Measurements from ENCODE around the gene SFT2D3.

Gene SFT2D3

DNA sequence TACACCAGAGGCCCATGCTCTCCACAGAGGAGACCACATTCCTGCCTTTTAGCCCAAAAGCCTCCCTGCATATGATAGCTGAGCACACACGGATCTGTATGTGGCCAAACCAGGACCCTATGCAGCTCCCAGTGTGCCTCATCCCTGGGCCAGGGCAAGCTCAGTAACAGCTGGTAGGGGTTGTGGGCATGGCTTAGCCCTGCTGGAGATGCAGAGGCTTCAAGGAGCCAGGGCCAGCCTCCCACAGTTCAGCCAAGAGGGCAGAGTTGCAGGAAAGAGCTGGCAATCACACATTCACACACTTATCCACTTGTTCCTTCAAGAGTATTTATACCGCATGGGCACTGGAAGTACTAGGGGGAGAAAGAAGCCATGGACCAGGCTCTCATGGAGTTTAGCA lies 24.4 kb upstream of the SFT2D3 start:
- DNase-seq (ENCODE audit: low read depth), result no peak
- H3K4me3 ChIP-seq (ENCODE audit: low read depth, low read length), result no peak overlapping the region
- TF ChIP-seq, protein P1, sequence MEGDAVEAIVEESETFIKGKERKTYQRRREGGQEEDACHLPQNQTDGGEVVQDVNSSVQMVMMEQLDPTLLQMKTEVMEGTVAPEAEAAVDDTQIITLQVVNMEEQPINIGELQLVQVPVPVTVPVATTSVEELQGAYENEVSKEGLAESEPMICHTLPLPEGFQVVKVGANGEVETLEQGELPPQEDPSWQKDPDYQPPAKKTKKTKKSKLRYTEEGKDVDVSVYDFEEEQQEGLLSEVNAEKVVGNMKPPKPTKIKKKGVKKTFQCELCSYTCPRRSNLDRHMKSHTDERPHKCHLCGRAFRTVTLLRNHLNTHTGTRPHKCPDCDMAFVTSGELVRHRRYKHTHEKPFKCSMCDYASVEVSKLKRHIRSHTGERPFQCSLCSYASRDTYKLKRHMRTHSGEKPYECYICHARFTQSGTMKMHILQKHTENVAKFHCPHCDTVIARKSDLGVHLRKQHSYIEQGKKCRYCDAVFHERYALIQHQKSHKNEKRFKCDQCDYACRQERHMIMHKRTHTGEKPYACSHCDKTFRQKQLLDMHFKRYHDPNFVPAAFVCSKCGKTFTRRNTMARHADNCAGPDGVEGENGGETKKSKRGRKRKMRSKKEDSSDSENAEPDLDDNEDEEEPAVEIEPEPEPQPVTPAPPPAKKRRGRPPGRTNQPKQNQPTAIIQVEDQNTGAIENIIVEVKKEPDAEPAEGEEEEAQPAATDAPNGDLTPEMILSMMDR (conservative IDR thresholded peaks at IDR 0.05; ENCODE audit: low read depth, low read length), result no peak

DNA sequence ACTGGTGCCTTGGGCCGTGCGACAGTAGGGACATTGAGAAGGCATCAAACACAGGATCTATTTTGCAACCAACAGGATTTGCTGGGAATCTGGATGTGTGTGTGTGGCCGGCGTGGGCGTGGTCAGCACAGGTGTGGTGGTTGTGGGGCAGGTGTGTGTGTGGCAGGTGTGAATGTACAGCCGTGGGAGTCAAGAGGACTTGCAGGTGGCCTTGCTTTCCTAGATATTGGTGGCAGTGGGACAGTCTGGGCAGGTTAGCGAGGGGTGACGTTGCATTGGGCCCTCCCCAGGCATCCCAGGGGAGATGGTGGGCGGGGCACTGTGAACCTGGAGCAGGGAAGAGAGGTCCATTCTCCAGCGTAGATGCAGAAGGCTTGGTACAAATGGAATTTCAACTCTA lies 22.8 kb upstream of the SFT2D3 start:
- H3K4me3 ChIP-seq (ENCODE audit: low read depth, low read length), result no peak overlapping the region
- TF ChIP-seq, protein P1 (conservative IDR thresholded peaks at IDR 0.05; ENCODE audit: low read depth, low read length), result no peak
- DNase-seq (ENCODE audit: low read depth), result no peak

DNA sequence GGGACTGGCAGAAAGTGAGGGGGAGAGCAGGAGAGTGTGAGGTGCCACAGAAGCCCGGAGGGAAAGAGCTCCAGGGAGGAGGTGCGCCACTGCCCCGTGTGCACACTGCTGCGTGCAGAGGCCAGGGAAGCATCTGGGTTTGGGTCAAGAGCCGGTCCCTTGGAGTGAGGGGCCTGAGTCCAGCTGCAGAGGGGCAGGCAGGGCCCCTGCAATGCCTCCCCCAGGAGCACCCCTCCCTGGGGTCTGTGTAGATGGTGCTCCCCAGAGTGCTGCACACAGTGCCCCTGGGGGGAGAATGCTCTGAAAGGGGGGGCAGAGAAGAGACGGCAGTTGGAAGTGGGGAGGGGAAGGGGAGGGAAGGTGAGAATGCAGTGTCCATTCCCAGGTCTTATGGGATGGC lies 22.3 kb upstream of the SFT2D3 start:
- H3K4me3 ChIP-seq (ENCODE audit: low read depth, low read length), result no peak overlapping the region
- no peak for DNase-seq (ENCODE audit: low read depth)
- TF ChIP-seq, protein P1 (conservative IDR thresholded peaks at IDR 0.05; ENCODE audit: low read depth, low read length), result no peak

DNA sequence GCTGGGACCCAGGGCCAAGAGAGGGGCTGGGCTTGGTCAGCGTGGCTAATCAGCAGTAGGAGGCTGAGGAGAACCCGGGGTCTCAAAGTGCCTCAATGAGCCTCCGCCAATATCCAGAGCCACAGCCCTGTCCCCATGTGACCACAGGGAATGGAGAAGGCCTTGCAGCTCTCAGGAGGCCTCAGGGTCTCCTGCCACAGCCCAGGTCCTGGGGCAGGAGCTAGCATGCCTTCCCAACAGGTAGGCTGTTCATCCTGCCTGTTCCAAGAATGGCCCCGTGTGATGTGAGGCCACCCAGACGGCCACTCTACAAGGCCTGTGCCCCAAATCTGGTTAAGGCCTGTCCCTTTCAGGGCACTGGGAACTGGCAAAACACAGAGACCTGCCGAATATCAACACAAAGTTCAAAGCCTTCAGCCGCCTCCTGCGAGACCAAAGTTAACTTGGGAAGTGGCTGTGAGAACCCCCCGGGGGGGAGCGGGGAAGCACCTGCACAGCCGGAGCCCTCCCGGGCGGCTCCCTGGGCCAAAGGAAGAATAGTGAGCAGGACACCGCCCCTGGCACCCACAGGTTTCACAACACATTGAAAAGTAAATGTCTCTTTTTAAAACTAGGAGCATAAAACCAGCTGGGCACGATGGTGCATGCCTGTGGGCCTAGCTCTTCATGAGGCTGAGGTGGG lies 21.5 kb upstream of the SFT2D3 start:
- TF ChIP-seq, protein P1 (conservative IDR thresholded peaks at IDR 0.05; ENCODE audit: low read depth, low read length), result no peak
- no peak overlapping the region for H3K4me3 ChIP-seq (ENCODE audit: low read depth, low read length)
- DNase-seq (ENCODE audit: low read depth), result no peak

DNA sequence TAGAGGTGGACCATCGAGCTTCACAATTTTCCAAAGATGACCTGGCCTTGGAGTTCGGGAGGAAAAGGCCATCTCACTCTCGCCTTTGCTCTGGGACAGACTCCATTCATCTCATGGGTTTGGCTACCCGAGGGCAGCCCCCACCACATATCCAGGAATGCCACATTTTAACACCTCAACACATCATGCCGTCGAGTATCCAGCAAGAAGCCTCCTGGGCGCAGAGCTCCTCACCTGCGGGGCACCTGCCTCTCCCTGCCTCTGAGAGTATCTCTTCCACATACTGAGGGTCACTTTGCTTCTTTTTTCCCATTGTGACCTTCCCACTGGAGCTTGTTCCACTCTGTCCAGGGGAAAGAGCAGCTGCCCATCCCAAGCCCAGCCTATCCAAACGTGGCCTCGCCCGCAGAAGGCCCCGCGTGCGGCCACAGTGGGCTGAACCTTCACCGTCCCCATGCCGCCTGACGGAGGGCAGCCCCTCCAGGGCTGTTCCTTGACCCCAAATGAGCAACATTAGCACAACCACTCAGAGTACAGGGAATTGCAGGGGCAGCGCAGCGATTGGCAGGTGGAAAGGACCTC lies 20.5 kb upstream of the SFT2D3 start:
- H3K4me3 ChIP-seq (ENCODE audit: low read depth, low read length), result no peak overlapping the region
- DNase-seq (ENCODE audit: low read depth), result no peak
- TF ChIP-seq, protein P1 (conservative IDR thresholded peaks at IDR 0.05; ENCODE audit: low read depth, low read length), result no peak

DNA sequence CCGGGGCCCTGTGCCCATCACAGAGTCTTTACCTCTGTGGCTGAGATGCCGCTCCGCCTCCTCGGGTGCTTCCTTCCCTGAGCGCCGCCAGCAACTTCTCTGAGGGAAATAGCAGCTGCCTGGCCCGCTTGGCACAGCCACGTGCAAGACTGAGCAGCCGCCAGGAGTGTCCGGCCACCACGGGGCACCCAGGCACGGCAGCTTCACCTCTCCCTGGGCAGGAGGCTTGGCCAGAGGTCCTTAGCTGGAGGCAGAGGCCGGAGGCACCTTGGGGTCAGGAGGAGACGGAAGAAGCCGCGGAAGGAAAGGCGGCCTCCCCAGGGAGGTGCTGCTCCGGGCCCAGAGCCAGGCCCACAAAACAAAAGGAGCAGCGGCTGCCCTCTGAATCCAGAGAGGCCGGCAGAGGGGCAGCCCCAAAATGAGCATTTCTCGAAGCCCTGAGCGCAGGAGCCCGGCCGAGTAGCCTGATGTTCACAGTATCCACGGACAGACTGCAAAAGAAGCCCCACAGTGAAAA lies 20.0 kb upstream of the SFT2D3 start:
- TF ChIP-seq, protein P1 (conservative IDR thresholded peaks at IDR 0.05; ENCODE audit: low read depth, low read length), result no peak
- DNase-seq (ENCODE audit: low read depth), result peak; percentile 40
- peak overlapping the region; percentile 25 for H3K4me3 ChIP-seq (ENCODE audit: low read depth, low read length)

Data from choroid plexus epithelial cell (primary cell).